Neural cell (in vitro differentiated cells): ENCODE results near the gene SLC10A2. TPM values are rescaled to one million over a fixed set of nuclear protein-coding genes. Genes with fewer than 3 reads are reported as not detected.

ENCODE experiments used
- H2AFZ ChIP-seq: fragments of 200-600, 300-800 bp; sonication (generic), shearing (Covaris generic); 2 replicates; pipeline ENCODE4 v1.6.0; 2014; ENCODE audit warnings: low read depth, mild to moderate bottlenecking, antibody characterized with exemption, low read length, moderate library complexity
- H3F3A ChIP-seq: fragments of 200-600 bp; shearing (Covaris generic); 2 replicates; pipeline ENCODE4 v1.6.1; 2016; ENCODE audit warnings: mild to moderate bottlenecking, moderate library complexity, mixed read lengths, antibody characterized with exemption, low read length; ENCODE audit not compliant: insufficient read depth, poor library complexity, severe bottlenecking
- H3K27ac ChIP-seq: fragments of 200-600, 300-800 bp; sonication (generic), shearing (Covaris generic); 2 replicates; pipeline ENCODE4 v1.5.1; 2014; ENCODE audit warnings: mild to moderate bottlenecking, low read length, moderate library complexity
- H3K27me3 ChIP-seq: fragments of 300-800, 200-600 bp; sonication (generic), shearing (Covaris generic); 2 replicates; pipeline ENCODE4 v1.6.0; 2014; ENCODE audit warnings: mild to moderate bottlenecking, low read depth, low read length, moderate library complexity; ENCODE audit not compliant: insufficient read depth
- H3K36me3 ChIP-seq: fragments of 300-800, 200-600 bp; sonication (generic), shearing (Covaris generic); 2 replicates; pipeline ENCODE4 v1.5.1; 2014; ENCODE audit warnings: mild to moderate bottlenecking, antibody characterized with exemption, low read length, moderate library complexity; ENCODE audit not compliant: insufficient read depth
- H3K4me2 ChIP-seq: fragments of 300-800, 200-600 bp; sonication (generic), shearing (Covaris generic); 2 replicates; pipeline ENCODE4 v1.6.0; 2014; ENCODE audit warnings: mild to moderate bottlenecking, low read length
- H3K4me3 ChIP-seq: fragments of 300-800, 200-600 bp; sonication (generic), shearing (Covaris generic); 2 replicates; pipeline ENCODE4 v1.5.1; 2014; ENCODE audit warnings: mild to moderate bottlenecking, low read length, moderate library complexity
- H3K79me2 ChIP-seq: fragments of 200-600 bp; shearing (Covaris generic); replicated peaks from 2 replicates; pipeline ENCODE4 v1.6.0; 2014; ENCODE audit warnings: mild to moderate bottlenecking, low read length, moderate library complexity; ENCODE audit not compliant: insufficient read depth
- H3K9ac ChIP-seq: fragments of 300-800, 200-600 bp; sonication (generic), shearing (Covaris generic); 2 replicates; pipeline ENCODE4 v1.6.1; 2016; ENCODE audit warnings: mild to moderate bottlenecking, low read length, mixed read lengths
- H3K9me2 ChIP-seq: fragments of 200-600 bp; shearing (Covaris generic); 2 replicates; pipeline ENCODE4 v1.6.1; 2016; ENCODE audit warnings: mild to moderate bottlenecking, low read length, mixed read lengths; ENCODE audit not compliant: insufficient read depth
- H3K9me3 ChIP-seq: fragments of 200-600, 300-800 bp; sonication (generic), shearing (Covaris generic); 2 replicates; pipeline ENCODE4 v1.6.1; 2016; ENCODE audit warnings: mild to moderate bottlenecking, mixed run types, low read length, moderate library complexity, mixed read lengths
- H4K20me1 ChIP-seq: fragments of 200-600 bp; shearing (Covaris generic); 2 replicates; pipeline ENCODE4 v1.6.1; 2016; ENCODE audit warnings: mild to moderate bottlenecking, mixed run types; ENCODE audit not compliant: insufficient read depth
- EP300 ChIP-seq: fragments of 450-650 bp; conservative IDR thresholded peaks from 2 replicates; pipeline ENCODE4 v1.6.1; 2014; ENCODE audit warnings: antibody characterized with exemption, mild to moderate bottlenecking, moderate library complexity; ENCODE audit not compliant: poor library complexity, severe bottlenecking
- EZH2 ChIP-seq: fragments of 200-600, 300-800 bp; shearing (Covaris generic), sonication (generic); IDR thresholded peaks from 2 replicates; pipeline ENCODE4 v1.6.1; 2014; ENCODE audit warnings: antibody characterized with exemption, low read length, borderline replicate concordance, mild to moderate bottlenecking; ENCODE audit not compliant: insufficient read depth, poor library complexity, severe bottlenecking
- MXI1 ChIP-seq: fragments of 450-650 bp; conservative IDR thresholded peaks from 2 replicates; pipeline ENCODE4 v1.6.1; 2014; ENCODE audit warnings: antibody characterized with exemption, mild to moderate bottlenecking; ENCODE audit not compliant: poor library complexity, severe bottlenecking
- POLR2AphosphoS5 ChIP-seq: IDR thresholded peaks from 2 replicates; pipeline ENCODE4 v1.6.1; 2012
- RAD21 ChIP-seq: fragments of 450-650 bp; conservative IDR thresholded peaks from 2 replicates; pipeline ENCODE4 v1.6.1; 2014; ENCODE audit warnings: antibody characterized with exemption, mild to moderate bottlenecking, moderate library complexity
- SMC3 ChIP-seq: fragments of 450-650 bp; conservative IDR thresholded peaks from 2 replicates; pipeline ENCODE4 v1.6.1; 2014; ENCODE audit warnings: antibody characterized with exemption, mild to moderate bottlenecking, moderate library complexity; ENCODE audit not compliant: poor library complexity
- TAF1 ChIP-seq: IDR thresholded peaks from 2 replicates; pipeline ENCODE4 v1.6.1; 2012; ENCODE audit warnings: low read depth
- polyA minus RNA-seq: library from RNA; depleted of rRNA, polyadenylated mRNA; stranded (reverse); fragments of >200 nt; gene quantifications from 2 replicates; pipeline ENCODE4 v1.2.3, GENCODE V29; 2014
- polyA plus RNA-seq: library from polyadenylated mRNA; depleted of rRNA; stranded (reverse); fragments of >200 nt; gene quantifications from 2 replicates; pipeline ENCODE4 v1.2.3, GENCODE V29; 2014
- TF ChIP-seq, protein P1 (sequence below): IDR thresholded peaks from 2 replicates; pipeline ENCODE4 v1.6.1; 2012; ENCODE audit warnings: borderline replicate concordance
- TF ChIP-seq, protein P2 (sequence below): fragments of 450-650 bp; IDR thresholded peaks from 2 replicates; pipeline ENCODE4 v1.5.1; 2014; ENCODE audit warnings: antibody characterized with exemption, mild to moderate bottlenecking, moderate library complexity; ENCODE audit not compliant: poor library complexity, severe bottlenecking

SLC10A2 gene, protein sequence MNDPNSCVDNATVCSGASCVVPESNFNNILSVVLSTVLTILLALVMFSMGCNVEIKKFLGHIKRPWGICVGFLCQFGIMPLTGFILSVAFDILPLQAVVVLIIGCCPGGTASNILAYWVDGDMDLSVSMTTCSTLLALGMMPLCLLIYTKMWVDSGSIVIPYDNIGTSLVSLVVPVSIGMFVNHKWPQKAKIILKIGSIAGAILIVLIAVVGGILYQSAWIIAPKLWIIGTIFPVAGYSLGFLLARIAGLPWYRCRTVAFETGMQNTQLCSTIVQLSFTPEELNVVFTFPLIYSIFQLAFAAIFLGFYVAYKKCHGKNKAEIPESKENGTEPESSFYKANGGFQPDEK
- not detected in 2 replicates for polyA plus RNA-seq
- polyA minus RNA-seq: 0.23 TPM in 1 of 2 replicates, not detected in the other

DNA sequence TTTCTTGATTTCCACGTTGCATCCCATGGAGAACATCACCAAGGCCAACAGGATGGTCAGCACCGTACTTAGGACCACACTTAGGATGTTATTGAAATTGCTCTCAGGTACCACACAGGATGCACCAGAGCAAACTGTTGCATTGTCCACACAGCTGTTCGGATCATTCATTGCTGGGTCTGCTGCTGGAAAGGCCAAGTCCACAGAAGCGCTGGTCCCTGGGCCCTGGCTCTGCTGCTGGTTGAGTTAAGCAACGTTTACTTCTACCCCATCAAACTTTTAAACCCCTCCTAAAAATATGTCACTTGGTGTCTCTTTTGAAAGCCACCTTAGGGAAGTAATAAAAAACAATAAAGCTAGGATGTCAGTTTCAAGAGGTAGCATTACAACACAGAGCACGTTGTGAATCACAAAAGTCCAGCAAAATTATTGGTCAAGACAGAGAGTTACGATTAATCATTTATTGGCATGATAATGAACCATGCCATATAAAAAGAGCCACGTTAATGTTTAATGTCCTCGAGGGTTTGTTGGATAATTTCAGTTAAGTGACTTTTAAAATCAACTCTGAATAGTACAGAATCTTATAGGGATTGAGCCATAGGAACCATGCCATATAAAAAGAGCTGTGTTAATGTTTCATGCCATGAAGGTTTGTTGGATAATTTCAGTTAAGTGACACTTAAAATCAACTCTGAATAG is at the start of gene SLC10A2:
SLC10A2 (minus strand) TSS at position 339 of the 702 bp plus-strand sequence; CDS start at position 171, 168 bp downstream.
- Histone ChIP-seq H3F3A (no peaks in the 10 kb centered on the region), H3K36me3 (no peaks in the 10 kb centered on the region), H3K79me2 (no peaks in the 10 kb centered on the region), H3K9me2 (no peaks in the 10 kb centered on the region), H3K9me3 (no peaks in the 10 kb centered on the region), H3K27me3 (no peaks in the 10 kb centered on the region), H4K20me1 (no peaks in the 10 kb centered on the region), H3K27ac (peak within 1 kb of the TSS; percentile 80), H3K4me2 (peak within 1 kb of the TSS; percentile 34), H3K4me3 (peak within 1 kb of the TSS; percentile 44), H3K9ac (peak within 1 kb of the TSS; percentile 18), H2AFZ (no peak within 1 kb of the TSS)
- TF ChIP-seq, protein P1, sequence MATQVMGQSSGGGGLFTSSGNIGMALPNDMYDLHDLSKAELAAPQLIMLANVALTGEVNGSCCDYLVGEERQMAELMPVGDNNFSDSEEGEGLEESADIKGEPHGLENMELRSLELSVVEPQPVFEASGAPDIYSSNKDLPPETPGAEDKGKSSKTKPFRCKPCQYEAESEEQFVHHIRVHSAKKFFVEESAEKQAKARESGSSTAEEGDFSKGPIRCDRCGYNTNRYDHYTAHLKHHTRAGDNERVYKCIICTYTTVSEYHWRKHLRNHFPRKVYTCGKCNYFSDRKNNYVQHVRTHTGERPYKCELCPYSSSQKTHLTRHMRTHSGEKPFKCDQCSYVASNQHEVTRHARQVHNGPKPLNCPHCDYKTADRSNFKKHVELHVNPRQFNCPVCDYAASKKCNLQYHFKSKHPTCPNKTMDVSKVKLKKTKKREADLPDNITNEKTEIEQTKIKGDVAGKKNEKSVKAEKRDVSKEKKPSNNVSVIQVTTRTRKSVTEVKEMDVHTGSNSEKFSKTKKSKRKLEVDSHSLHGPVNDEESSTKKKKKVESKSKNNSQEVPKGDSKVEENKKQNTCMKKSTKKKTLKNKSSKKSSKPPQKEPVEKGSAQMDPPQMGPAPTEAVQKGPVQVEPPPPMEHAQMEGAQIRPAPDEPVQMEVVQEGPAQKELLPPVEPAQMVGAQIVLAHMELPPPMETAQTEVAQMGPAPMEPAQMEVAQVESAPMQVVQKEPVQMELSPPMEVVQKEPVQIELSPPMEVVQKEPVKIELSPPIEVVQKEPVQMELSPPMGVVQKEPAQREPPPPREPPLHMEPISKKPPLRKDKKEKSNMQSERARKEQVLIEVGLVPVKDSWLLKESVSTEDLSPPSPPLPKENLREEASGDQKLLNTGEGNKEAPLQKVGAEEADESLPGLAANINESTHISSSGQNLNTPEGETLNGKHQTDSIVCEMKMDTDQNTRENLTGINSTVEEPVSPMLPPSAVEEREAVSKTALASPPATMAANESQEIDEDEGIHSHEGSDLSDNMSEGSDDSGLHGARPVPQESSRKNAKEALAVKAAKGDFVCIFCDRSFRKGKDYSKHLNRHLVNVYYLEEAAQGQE: no peak
- TF ChIP-seq RAD21: no peak

DNA sequence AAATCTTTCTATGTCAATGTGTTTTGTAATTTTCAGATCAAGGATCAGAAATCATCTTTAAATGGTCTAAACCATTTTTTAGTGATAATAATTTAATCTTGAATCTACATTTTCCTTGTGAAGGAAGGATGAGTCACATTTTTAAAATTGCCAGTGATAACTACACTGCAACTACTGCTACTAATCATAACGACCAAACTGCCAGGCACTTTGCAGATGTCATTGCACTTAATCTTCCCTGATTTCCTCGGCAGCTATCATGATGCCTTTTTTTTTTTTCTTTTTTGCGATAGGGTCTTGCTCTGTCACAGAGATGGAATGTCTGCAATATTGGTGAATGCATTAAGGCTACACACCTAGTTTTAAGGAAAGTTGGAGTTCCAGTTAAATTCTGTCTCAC is 41.4 kb upstream of the SLC10A2 start:
- Histone ChIP-seq H3K27ac (no peak overlapping the region), H2AFZ (no peak overlapping the region), H3F3A (no peaks in the 10 kb centered on the region), H3K9me2 (no peaks in the 10 kb centered on the region), H3K9ac (no peak overlapping the region), H3K9me3 (no peaks in the 10 kb centered on the region), H4K20me1 (no peaks in the 10 kb centered on the region), H3K36me3 (no peaks in the 10 kb centered on the region), H3K79me2 (no peaks in the 10 kb centered on the region), H3K4me3 (no peak overlapping the region), H3K4me2 (no peak overlapping the region), H3K27me3 (no peaks in the 10 kb centered on the region)
- TF ChIP-seq TAF1: no peak
- no peak for TF ChIP-seq RAD21
- TF ChIP-seq POLR2AphosphoS5: no peak
- TF ChIP-seq MXI1: no peak
- no peak for TF ChIP-seq EZH2
- TF ChIP-seq EP300: no peak
- TF ChIP-seq, protein P1: no peak
- no peak for TF ChIP-seq SMC3
- TF ChIP-seq, protein P2, sequence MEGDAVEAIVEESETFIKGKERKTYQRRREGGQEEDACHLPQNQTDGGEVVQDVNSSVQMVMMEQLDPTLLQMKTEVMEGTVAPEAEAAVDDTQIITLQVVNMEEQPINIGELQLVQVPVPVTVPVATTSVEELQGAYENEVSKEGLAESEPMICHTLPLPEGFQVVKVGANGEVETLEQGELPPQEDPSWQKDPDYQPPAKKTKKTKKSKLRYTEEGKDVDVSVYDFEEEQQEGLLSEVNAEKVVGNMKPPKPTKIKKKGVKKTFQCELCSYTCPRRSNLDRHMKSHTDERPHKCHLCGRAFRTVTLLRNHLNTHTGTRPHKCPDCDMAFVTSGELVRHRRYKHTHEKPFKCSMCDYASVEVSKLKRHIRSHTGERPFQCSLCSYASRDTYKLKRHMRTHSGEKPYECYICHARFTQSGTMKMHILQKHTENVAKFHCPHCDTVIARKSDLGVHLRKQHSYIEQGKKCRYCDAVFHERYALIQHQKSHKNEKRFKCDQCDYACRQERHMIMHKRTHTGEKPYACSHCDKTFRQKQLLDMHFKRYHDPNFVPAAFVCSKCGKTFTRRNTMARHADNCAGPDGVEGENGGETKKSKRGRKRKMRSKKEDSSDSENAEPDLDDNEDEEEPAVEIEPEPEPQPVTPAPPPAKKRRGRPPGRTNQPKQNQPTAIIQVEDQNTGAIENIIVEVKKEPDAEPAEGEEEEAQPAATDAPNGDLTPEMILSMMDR: no peak
